ENCODE data around the gene FRMD8.

FRMD8 gene

GRCh38 chr11:65459552-65459951, 73.1 kb downstream of the FRMD8 start:
- DNase-seq, result no peak
